H9 (cell line): ENCODE results near the gene TRPM3. TPM values are rescaled to one million over a fixed set of nuclear protein-coding genes. Genes with fewer than 3 reads are reported as not detected.

ENCODE experiments used
- DNase-seq: peaks from one replicate; pipeline ENCODE4 v3.0.0-alpha.2; 2017
- H2AFZ ChIP-seq: one replicate; pipeline ENCODE4 v1.6.1; 2013; ENCODE audit warnings: mild to moderate bottlenecking, low read length, control low read depth, moderate library complexity
- H2AK5ac ChIP-seq: 2 replicates; pipeline ENCODE4 v1.6.1; 2013; ENCODE audit warnings: low read length, control low read depth, mixed read lengths; ENCODE audit not compliant: insufficient read length
- H2BK120ac ChIP-seq: one replicate; pipeline ENCODE4 v1.6.1; 2013; ENCODE audit warnings: low read depth, mild to moderate bottlenecking, low read length, control low read depth, inconsistent platforms; ENCODE audit not compliant: poor library complexity, severe bottlenecking
- H2BK12ac ChIP-seq: 2 replicates; pipeline ENCODE4 v1.6.1; 2013; ENCODE audit warnings: low read length, control low read depth, mixed read lengths, low read depth; ENCODE audit not compliant: insufficient read length
- H2BK15ac ChIP-seq: 2 replicates; pipeline ENCODE4 v1.6.1; 2013; ENCODE audit warnings: low read depth, low read length, control low read depth
- H2BK20ac ChIP-seq: one replicate; pipeline ENCODE4 v1.6.1; 2013; ENCODE audit warnings: low read depth, mild to moderate bottlenecking, low read length, control low read depth, inconsistent platforms; ENCODE audit not compliant: poor library complexity, severe bottlenecking
- H2BK5ac ChIP-seq: 2 replicates; pipeline ENCODE4 v1.6.1; 2013; ENCODE audit warnings: low read length, control low read depth, mixed read lengths; ENCODE audit not compliant: insufficient read length
- H3K14ac ChIP-seq: 2 replicates; pipeline ENCODE4 v1.6.1; 2013; ENCODE audit warnings: low read length, control low read depth; ENCODE audit not compliant: insufficient read depth
- H3K18ac ChIP-seq: 2 replicates; pipeline ENCODE4 v1.6.1; 2013; ENCODE audit warnings: low read depth, mild to moderate bottlenecking, mixed read lengths, low read length, control low read depth; ENCODE audit not compliant: insufficient read length
- H3K23ac ChIP-seq: 2 replicates; pipeline ENCODE4 v1.6.1; 2013; ENCODE audit warnings: low read length, control low read depth, mixed read lengths, low read depth; ENCODE audit not compliant: insufficient read length
- H3K23me2 ChIP-seq: 2 replicates; pipeline ENCODE4 v1.6.1; 2013; ENCODE audit warnings: low read depth, mild to moderate bottlenecking, mixed read lengths, low read length, control low read depth; ENCODE audit not compliant: insufficient read length, poor library complexity, severe bottlenecking
- H3K27ac ChIP-seq: 2 replicates; pipeline ENCODE4 v1.5.1; 2013; ENCODE audit warnings: low read length, control low read depth, mixed read lengths, low read depth; ENCODE audit not compliant: insufficient read length
- H3K27me3 ChIP-seq: 2 replicates; pipeline ENCODE4 v1.6.1; 2013; ENCODE audit warnings: low read length, control low read depth, inconsistent platforms; ENCODE audit not compliant: insufficient read depth
- H3K4ac ChIP-seq: 2 replicates; pipeline ENCODE4 v1.6.1; 2013; ENCODE audit warnings: low read depth, mild to moderate bottlenecking, control low read depth, inconsistent platforms, low read length, moderate library complexity
- H3K4me1 ChIP-seq: 2 replicates; pipeline ENCODE4 v1.6.1; 2013; ENCODE audit warnings: low read length, control low read depth, inconsistent platforms; ENCODE audit not compliant: insufficient read depth
- H3K4me2 ChIP-seq: 2 replicates; pipeline ENCODE4 v1.6.1; 2013; ENCODE audit warnings: low read length, control low read depth, mixed read lengths; ENCODE audit not compliant: insufficient read length, insufficient read depth
- H3K56ac ChIP-seq: 2 replicates; pipeline ENCODE4 v1.6.1; 2013; ENCODE audit warnings: low read depth, mild to moderate bottlenecking, mixed read lengths, low read length, control low read depth; ENCODE audit not compliant: insufficient read length
- H3K79me1 ChIP-seq: 2 replicates; pipeline ENCODE4 v1.6.1; 2013; ENCODE audit warnings: low read depth, mild to moderate bottlenecking, moderate library complexity, low read length, control low read depth, inconsistent platforms; ENCODE audit not compliant: insufficient read depth, poor library complexity, severe bottlenecking
- H3K79me2 ChIP-seq: 2 replicates; pipeline ENCODE4 v1.6.1; 2013; ENCODE audit warnings: low read length, control low read depth, inconsistent platforms; ENCODE audit not compliant: insufficient read depth
- H3K9ac ChIP-seq: 2 replicates; pipeline ENCODE4 v1.6.1; 2013; ENCODE audit warnings: low read length, control low read depth, mixed read lengths; ENCODE audit not compliant: insufficient read length; ENCODE audit errors: extremely low read depth
- H3K9me3 ChIP-seq: one replicate; pipeline ENCODE4 v1.6.1; 2013; ENCODE audit warnings: low read depth, low read length, inconsistent platforms; ENCODE audit not compliant: control insufficient read depth
- H3T11ph ChIP-seq: one replicate; pipeline ENCODE4 v1.6.1; 2013; ENCODE audit warnings: mild to moderate bottlenecking, low read length, control low read depth, inconsistent platforms
- H4K20me1 ChIP-seq: one replicate; pipeline ENCODE4 v1.6.1; 2013; ENCODE audit not compliant: control insufficient read depth, insufficient read length, insufficient read depth
- H4K5ac ChIP-seq: 2 replicates; pipeline ENCODE4 v1.6.1; 2013; ENCODE audit warnings: low read depth, mild to moderate bottlenecking, mixed read lengths, low read length, control low read depth; ENCODE audit not compliant: insufficient read length
- H4K8ac ChIP-seq: replicated peaks from 2 replicates; pipeline ENCODE4 v1.6.1; 2013; ENCODE audit warnings: low read length, control low read depth, mixed read lengths, low read depth; ENCODE audit not compliant: insufficient read length
- H4K91ac ChIP-seq: 2 replicates; pipeline ENCODE4 v1.6.1; 2013; ENCODE audit warnings: low read depth, mild to moderate bottlenecking, moderate library complexity, mixed read lengths, low read length, control low read depth; ENCODE audit not compliant: insufficient read length
- H3K27ac Mint-ChIP-seq, 3 experiments: 2 replicates in 2 of 3; 3 replicates in 1 of 3; pipeline ENCODE4 v1.8.0; 2020 to 2021; ENCODE audit warnings: mixed read lengths in 3 of 3, mild to moderate bottlenecking in 1 of 3, moderate library complexity in 1 of 3
- H3K27me3 Mint-ChIP-seq: 2 replicates; pipeline ENCODE4 v1.8.0; 2021; ENCODE audit warnings: low read depth, mild to moderate bottlenecking, moderate library complexity, mixed read lengths
- H3K36me3 Mint-ChIP-seq, 3 experiments: 2 replicates in 2 of 3; 3 replicates in 1 of 3; pipeline ENCODE4 v1.8.0; 2020 to 2021; ENCODE audit warnings: low read depth in 3 of 3, mixed read lengths in 3 of 3; ENCODE audit not compliant: insufficient read depth in 1 of 3
- H3K4me1 Mint-ChIP-seq, 2 experiments: 2 replicates each; pipeline ENCODE4 v1.8.0; 2020; ENCODE audit warnings: mixed read lengths in 2 of 2
- H3K4me3 Mint-ChIP-seq, 2 experiments: 2 replicates in 1 of 2; 3 replicates in 1 of 2; pipeline ENCODE4 v1.8.0; 2020 to 2021; ENCODE audit warnings: mild to moderate bottlenecking in 2 of 2, mixed read lengths in 2 of 2, moderate library complexity in 1 of 2
- H3K9me3 Mint-ChIP-seq, 2 experiments: 2 replicates in 1 of 2; 3 replicates in 1 of 2; pipeline ENCODE4 v1.8.0; 2020; ENCODE audit warnings: mild to moderate bottlenecking in 2 of 2, mixed read lengths in 2 of 2, moderate library complexity in 1 of 2
- CTCF ChIP-seq: fragments of 200-600 bp; sonication (generic); conservative IDR thresholded peaks from 3 replicates; pipeline ENCODE4 v1.8.0; 2021; ENCODE audit warnings: antibody characterized with exemption, mild to moderate bottlenecking
- WGBS: extraction: QIAGEN DNeasy Blood & Tissue Kit; methylation state at CpG from one replicate; pipeline ENCODE4 v1.1.7; 2013; ENCODE audit warnings: missing lambda C conversion rate, low lambda C conversion rate, mixed read lengths; ENCODE audit not compliant: insufficient read length; ENCODE audit errors: extremely low coverage; 5-methylcytosine and 5-hydroxymethylcytosine counted together
- total RNA-seq: library from RNA; stranded (reverse); gene quantifications from 2 replicates; pipeline ENCODE4 v1.2.1, GENCODE V29; 2021

Gene TRPM3
- total RNA-seq, 1 experiment from 2014 or later = 10.3 TPM

- no peaks in the 10 kb centered on the region for H3K79me2 ChIP-seq
- no peaks in the 10 kb centered on the region for H3K27me3 ChIP-seq
- TF ChIP-seq CTCF = no peak
- no peak overlapping the region for H2BK5ac ChIP-seq
- no peak overlapping the region for H4K91ac ChIP-seq
- H3K18ac ChIP-seq = no peak overlapping the region
- H3K23ac ChIP-seq = no peak overlapping the region
- H2BK15ac ChIP-seq = no peak overlapping the region
- H2AFZ ChIP-seq = no peak overlapping the region
- H3K4me1 ChIP-seq = no peaks in the 10 kb centered on the region
- H4K8ac ChIP-seq = no peak overlapping the region
- H3K27ac ChIP-seq = no peak overlapping the region
- H3K4me2 ChIP-seq = no peak overlapping the region
- no peak overlapping the region for H4K5ac ChIP-seq
- no peak for DNase-seq
- H2BK12ac ChIP-seq = no peak overlapping the region
- H3K9ac ChIP-seq = no peak overlapping the region
- no peak overlapping the region for H2AK5ac ChIP-seq
- no CpG with 5 or more reads among the region's 4 CpGs for WGBS
- Mint-ChIP-seq H3K36me3 (no peaks in the 10 kb centered on the region), H3K27me3 (no peaks in the 10 kb centered on the region), H3K4me3 (no peak overlapping the region), H3K27ac (no peak overlapping the region), H3K9me3 (no peaks in the 10 kb centered on the region), H3K4me1 (peaks cover 3 to 4% of the 10 kb centered on the region in 2 experiments; a peak in 3 of 4 replicates)
- H2BK20ac ChIP-seq = no peak overlapping the region
- no peak overlapping the region for H3T11ph ChIP-seq
- H2BK120ac ChIP-seq = no peak overlapping the region
- no peak overlapping the region for H3K4ac ChIP-seq
- no peaks in the 10 kb centered on the region for H3K23me2 ChIP-seq
- H4K20me1 ChIP-seq = no peaks in the 10 kb centered on the region
- H3K14ac ChIP-seq = no peak overlapping the region
- H3K9me3 ChIP-seq = no peaks in the 10 kb centered on the region
- H3K56ac ChIP-seq = no peak overlapping the region
- H3K79me1 ChIP-seq = no peaks in the 10 kb centered on the region
These were observed 526.2 kb downstream of the TRPM3 start for GRCh38 chr9:70595211-70595610.
